ENCODE results near the gene AKAP1.

- TF ChIP-seq YY1 (IDR thresholded peaks at IDR 0.05) (no peak), CTCF (IDR thresholded peaks at IDR 0.05; ENCODE audit: low read depth, low read length, missing input control) (no peak)
Measured at GRCh38 chr17:57145347-57145746, 60.3 kb downstream of the AKAP1 start.
